OCI-LY1 (cell line): ENCODE results near the gene PTPRQ.

Source experiments
- H2AFZ ChIP-seq: fragments of 200-600 bp; sonication (generic), shearing (Covaris generic); 2 replicates; pipeline ENCODE4 v1.6.0; 2014; ENCODE audit warnings: antibody characterized with exemption, mild to moderate bottlenecking, low read length
- H3F3A ChIP-seq: fragments of 200-600 bp; sonication (generic), shearing (Covaris generic); 2 replicates; pipeline ENCODE4 v1.6.0; 2014; ENCODE audit warnings: mild to moderate bottlenecking, antibody characterized with exemption, low read length, moderate library complexity; ENCODE audit not compliant: insufficient read depth
- H3K27ac ChIP-seq: fragments of 200-600 bp; sonication (generic); 2 replicates; pipeline ENCODE4 v1.5.1; 2014; ENCODE audit warnings: low read length, mixed run types, mild to moderate bottlenecking, low read depth; ENCODE audit not compliant: poor library complexity, severe bottlenecking
- H3K27me3 ChIP-seq: fragments of 200-600 bp; sonication (generic); 2 replicates; pipeline ENCODE4 v1.6.0; 2014; ENCODE audit warnings: antibody characterized with exemption, mild to moderate bottlenecking, low read length, moderate library complexity; ENCODE audit not compliant: insufficient read depth
- H3K36me3 ChIP-seq: fragments of 200-600 bp; sonication (generic); 2 replicates; pipeline ENCODE4 v1.6.1; 2014; ENCODE audit warnings: mild to moderate bottlenecking, antibody characterized with exemption, low read length, moderate library complexity, mixed read lengths; ENCODE audit not compliant: insufficient read depth
- H3K4me1 ChIP-seq: fragments of 200-600 bp; sonication (generic); 2 replicates; pipeline ENCODE4 v1.5.1; 2014; ENCODE audit warnings: mild to moderate bottlenecking, low read length, moderate library complexity; ENCODE audit not compliant: insufficient read depth, severe bottlenecking
- H3K4me2 ChIP-seq: fragments of 200-600 bp; sonication (generic), shearing (Covaris generic); 2 replicates; pipeline ENCODE4 v1.6.1; 2014; ENCODE audit warnings: low read length
- H3K4me3 ChIP-seq: fragments of 200-600 bp; sonication (generic); 2 replicates; pipeline ENCODE4 v1.5.1; 2014; ENCODE audit warnings: low read length, low read depth, mild to moderate bottlenecking, mixed read lengths; ENCODE audit not compliant: poor library complexity, severe bottlenecking
- H3K79me2 ChIP-seq: fragments of 200-600 bp; shearing (Covaris generic); 2 replicates; pipeline ENCODE4 v1.6.1; 2016; ENCODE audit warnings: mixed run types, low read length, mixed read lengths; ENCODE audit not compliant: insufficient read depth
- H3K9ac ChIP-seq: fragments of 200-600 bp; sonication (generic), shearing (Covaris generic); 2 replicates; pipeline ENCODE4 v1.6.1; 2014; ENCODE audit warnings: mild to moderate bottlenecking, low read length, mixed read lengths
- H3K9me2 ChIP-seq: fragments of 200-600 bp; sonication (generic), shearing (Covaris generic); 2 replicates; pipeline ENCODE4 v1.6.1; 2014; ENCODE audit warnings: low read depth, mild to moderate bottlenecking, low read length, mixed read lengths
- H3K9me3 ChIP-seq: fragments of 200-600 bp; shearing (Covaris generic); 2 replicates; pipeline ENCODE4 v1.6.1; 2014; ENCODE audit warnings: low read length, mixed read lengths
- H4K20me1 ChIP-seq: fragments of 200-600 bp; sonication (generic), shearing (Covaris generic); 2 replicates; pipeline ENCODE4 v1.6.0; 2016; ENCODE audit warnings: mild to moderate bottlenecking, low read length; ENCODE audit not compliant: insufficient read depth
- EZH2 ChIP-seq: fragments of 200-600 bp; sonication (generic), shearing (Covaris generic); IDR thresholded peaks from 2 replicates; pipeline ENCODE4 v1.8.0; 2017; ENCODE audit warnings: borderline replicate concordance, mixed run types, mild to moderate bottlenecking, antibody characterized with exemption, low read length, moderate library complexity, mixed read lengths
- TF ChIP-seq, protein P1 (sequence below): fragments of 200-600 bp; sonication (generic), shearing (Covaris generic); IDR thresholded peaks from 2 replicates; pipeline ENCODE4 v1.5.1; 2017; ENCODE audit warnings: mild to moderate bottlenecking, antibody characterized with exemption, low read length, moderate library complexity, mixed read lengths

PTPRQ gene

DNA sequence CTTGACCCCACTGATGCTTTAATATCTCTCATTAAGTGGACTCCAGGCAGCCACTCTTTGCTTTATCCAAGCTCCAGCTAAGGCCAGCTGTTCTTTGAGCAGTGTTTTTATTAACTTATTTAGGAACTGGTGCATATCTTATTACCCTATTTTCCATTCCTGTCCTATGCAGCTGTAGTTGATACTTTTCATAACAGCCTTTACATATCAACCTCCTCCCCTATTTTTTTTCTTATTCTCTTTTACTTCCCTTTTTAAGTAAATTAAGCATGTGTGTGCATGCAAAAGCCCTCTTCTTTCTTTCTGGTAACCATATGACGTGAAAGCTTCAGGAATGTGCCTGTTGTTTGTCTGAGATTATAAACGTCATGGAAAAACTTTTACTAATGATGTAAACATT is 121.2 kb downstream of the PTPRQ start:
- H4K20me1 ChIP-seq, result no peaks in the 10 kb centered on the region
- TF ChIP-seq EZH2, result no peak
- TF ChIP-seq, protein P1, sequence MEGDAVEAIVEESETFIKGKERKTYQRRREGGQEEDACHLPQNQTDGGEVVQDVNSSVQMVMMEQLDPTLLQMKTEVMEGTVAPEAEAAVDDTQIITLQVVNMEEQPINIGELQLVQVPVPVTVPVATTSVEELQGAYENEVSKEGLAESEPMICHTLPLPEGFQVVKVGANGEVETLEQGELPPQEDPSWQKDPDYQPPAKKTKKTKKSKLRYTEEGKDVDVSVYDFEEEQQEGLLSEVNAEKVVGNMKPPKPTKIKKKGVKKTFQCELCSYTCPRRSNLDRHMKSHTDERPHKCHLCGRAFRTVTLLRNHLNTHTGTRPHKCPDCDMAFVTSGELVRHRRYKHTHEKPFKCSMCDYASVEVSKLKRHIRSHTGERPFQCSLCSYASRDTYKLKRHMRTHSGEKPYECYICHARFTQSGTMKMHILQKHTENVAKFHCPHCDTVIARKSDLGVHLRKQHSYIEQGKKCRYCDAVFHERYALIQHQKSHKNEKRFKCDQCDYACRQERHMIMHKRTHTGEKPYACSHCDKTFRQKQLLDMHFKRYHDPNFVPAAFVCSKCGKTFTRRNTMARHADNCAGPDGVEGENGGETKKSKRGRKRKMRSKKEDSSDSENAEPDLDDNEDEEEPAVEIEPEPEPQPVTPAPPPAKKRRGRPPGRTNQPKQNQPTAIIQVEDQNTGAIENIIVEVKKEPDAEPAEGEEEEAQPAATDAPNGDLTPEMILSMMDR, result no peak
- H3K9ac ChIP-seq, result no peak overlapping the region
- H3F3A ChIP-seq, result no peaks in the 10 kb centered on the region
- H3K4me1 ChIP-seq, result no peaks in the 10 kb centered on the region
- no peak overlapping the region for H3K4me2 ChIP-seq
- H3K9me2 ChIP-seq, result no peaks in the 10 kb centered on the region
- no peaks in the 10 kb centered on the region for H3K36me3 ChIP-seq
- no peaks in the 10 kb centered on the region for H3K9me3 ChIP-seq
- H3K27ac ChIP-seq, result no peak overlapping the region
- H3K4me3 ChIP-seq, result no peak overlapping the region
- no peak overlapping the region for H2AFZ ChIP-seq
- H3K79me2 ChIP-seq, result no peaks in the 10 kb centered on the region
- H3K27me3 ChIP-seq, result no peaks in the 10 kb centered on the region

- Histone ChIP-seq H2AFZ (no peak overlapping the region), H3K4me3 (no peak overlapping the region), H3K9ac (no peak overlapping the region), H3K36me3 (no peaks in the 10 kb centered on the region), H3K9me3 (no peaks in the 10 kb centered on the region), H4K20me1 (no peaks in the 10 kb centered on the region), H3K27ac (no peak overlapping the region), H3K27me3 (no peaks in the 10 kb centered on the region), H3K4me1 (no peaks in the 10 kb centered on the region), H3K9me2 (no peaks in the 10 kb centered on the region), H3K79me2 (no peaks in the 10 kb centered on the region), H3F3A (no peaks in the 10 kb centered on the region), H3K4me2 (no peak overlapping the region)
- no peak for TF ChIP-seq EZH2
- TF ChIP-seq, protein P1, result no peak
Measured at GRCh38 chr12:80567401-80567800, 123.4 kb downstream of the PTPRQ start.

- no peaks in the 10 kb centered on the region for H3K9me2 ChIP-seq
- no peaks in the 10 kb centered on the region for H3F3A ChIP-seq
- H3K79me2 ChIP-seq, result no peaks in the 10 kb centered on the region
- H3K9me3 ChIP-seq, result no peaks in the 10 kb centered on the region
- H3K9ac ChIP-seq, result no peak overlapping the region
- no peaks in the 10 kb centered on the region for H4K20me1 ChIP-seq
- no peaks in the 10 kb centered on the region for H3K27me3 ChIP-seq
- no peaks in the 10 kb centered on the region for H3K4me1 ChIP-seq
- H3K27ac ChIP-seq, result no peak overlapping the region
- H2AFZ ChIP-seq, result no peak overlapping the region
- TF ChIP-seq EZH2, result no peak
- TF ChIP-seq, protein P1, result no peak
- no peak overlapping the region for H3K4me3 ChIP-seq
- H3K4me2 ChIP-seq, result no peak overlapping the region
- H3K36me3 ChIP-seq, result no peaks in the 10 kb centered on the region
Measured at GRCh38 chr12:80576641-80577418, 132.8 kb downstream of the PTPRQ start.
